GM11168 (cell line): ENCODE measurements around the gene GOLGA6C.
"Not testable (repeated sequence)": the region's sequence is repeated elsewhere in the genome, so short reads cannot be mapped to it uniquely, and the experiment has no call there.

ENCODE experiments used
- in situ Hi-C: fragments of 300-500 bp; cut with MboI; formaldehyde crosslinking; loops from one replicate; pipeline ENCODE4 v1.12.0; 2022; ENCODE audit warnings: low sequenced_read_pairs; ENCODE audit not compliant: unreplicated experiment

GOLGA6C gene

DNA sequence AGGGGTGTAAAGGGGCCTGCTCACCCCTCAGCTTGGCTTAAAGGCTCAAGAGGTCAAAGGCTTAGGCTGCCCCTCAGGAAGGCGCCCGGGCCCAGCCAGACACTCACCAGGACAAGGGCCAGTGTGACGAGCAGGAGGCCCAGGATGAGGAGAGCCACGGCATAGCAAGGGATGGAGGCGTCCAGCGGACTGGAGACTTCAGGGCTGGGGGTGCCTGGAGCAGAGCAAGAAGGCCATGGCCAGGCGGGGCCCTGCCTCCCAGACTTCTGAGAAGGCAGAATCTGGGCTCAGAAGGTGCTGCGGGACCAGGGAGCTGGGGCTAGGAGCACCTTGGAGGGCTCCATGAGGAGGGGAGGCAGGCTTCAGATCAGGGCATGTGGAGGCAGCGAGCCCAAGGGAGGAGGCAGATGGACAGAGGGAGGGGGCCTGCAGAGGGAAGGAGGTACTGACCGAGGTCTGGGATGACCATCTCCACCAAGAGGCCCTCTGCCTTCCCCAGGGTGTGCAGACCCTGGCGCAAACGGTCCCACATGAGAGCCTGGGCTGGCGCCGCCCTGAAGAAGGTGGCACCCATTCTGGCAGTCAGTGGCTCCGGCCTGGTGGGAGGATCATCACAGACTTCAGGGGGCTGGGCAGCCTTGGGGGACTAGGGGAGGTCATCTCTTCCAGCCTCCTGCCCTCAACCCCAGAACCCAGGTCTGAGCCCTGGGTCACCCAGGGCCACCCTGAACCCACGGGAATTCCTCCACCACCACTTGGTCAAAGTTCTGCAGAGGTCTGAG is 32.0 kb upstream of the GOLGA6C start:
- in situ Hi-C loops, result no loop called here

DNA sequence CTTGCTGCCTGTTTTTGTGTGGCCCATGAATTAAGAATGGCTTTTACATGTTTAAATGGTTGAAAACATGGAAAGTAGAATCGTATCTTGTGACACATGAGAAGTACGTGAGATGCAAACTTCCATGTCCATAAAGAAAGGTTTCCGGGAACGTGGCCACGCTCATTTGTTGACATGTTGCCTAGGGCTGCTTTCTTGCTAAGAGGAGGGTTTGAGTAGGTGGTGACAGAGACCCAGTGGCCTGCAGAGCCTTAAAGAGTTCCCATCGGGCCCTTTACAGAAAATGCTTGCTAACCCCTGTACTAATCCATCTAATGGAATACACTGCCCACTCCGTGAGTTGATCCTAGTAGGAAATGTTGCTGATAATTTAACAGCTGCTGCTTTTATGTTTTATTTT is 31.0 kb upstream of the GOLGA6C start:
- in situ Hi-C loops, result not testable (repeated sequence)

DNA sequence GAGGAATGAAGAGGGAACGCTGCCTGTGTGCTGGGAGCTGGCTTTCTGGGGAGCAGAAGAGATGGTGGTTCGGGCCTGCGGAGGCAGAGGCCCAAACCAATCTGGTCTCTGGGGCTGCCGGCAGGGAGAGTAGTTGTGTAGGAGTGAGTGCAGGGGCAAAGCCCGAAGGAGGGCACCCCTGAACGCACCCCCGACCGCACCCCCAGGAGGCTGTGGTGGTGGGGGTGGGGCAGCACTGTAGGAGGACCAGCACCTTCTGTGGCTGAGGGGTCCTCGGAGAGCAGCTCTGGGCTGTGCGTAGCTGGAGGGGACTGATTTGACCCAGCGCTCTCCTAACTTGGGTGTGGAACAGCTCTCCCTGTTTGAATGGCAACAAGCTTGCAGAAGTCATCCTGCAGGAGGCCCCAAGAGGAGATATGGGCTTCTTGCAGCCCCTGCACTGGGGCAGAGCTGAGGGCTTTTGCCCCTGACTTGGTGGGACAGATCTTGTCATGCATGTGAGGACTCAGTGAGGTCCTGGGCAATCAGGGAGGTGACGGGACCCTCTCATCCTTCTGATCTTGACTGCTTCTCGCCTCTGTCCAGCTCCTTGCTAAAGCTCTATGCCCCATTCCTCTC is 30.4 kb upstream of the GOLGA6C start:
- in situ Hi-C loops, result no loop called here

DNA sequence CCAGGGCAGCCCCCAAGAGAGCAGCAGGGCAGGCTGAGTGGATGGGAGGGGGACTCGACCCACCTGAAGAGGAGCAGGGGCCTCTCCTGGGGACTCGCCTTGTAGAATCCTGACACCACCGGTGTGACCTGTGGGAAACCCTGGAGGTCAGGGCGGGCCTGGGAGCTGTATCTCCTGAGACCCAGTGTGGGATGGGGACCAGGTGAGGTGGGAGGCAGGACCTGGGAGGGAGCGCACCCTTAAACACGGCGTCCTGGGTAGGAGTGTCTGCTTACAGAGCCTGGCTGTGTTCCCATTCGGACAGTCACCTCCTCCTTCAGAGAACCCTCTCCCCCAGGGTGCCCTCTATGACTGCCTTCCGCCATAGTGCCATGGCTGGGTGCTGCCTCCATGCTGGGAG is 29.3 kb upstream of the GOLGA6C start:
- in situ Hi-C loops, result no loop called here

DNA sequence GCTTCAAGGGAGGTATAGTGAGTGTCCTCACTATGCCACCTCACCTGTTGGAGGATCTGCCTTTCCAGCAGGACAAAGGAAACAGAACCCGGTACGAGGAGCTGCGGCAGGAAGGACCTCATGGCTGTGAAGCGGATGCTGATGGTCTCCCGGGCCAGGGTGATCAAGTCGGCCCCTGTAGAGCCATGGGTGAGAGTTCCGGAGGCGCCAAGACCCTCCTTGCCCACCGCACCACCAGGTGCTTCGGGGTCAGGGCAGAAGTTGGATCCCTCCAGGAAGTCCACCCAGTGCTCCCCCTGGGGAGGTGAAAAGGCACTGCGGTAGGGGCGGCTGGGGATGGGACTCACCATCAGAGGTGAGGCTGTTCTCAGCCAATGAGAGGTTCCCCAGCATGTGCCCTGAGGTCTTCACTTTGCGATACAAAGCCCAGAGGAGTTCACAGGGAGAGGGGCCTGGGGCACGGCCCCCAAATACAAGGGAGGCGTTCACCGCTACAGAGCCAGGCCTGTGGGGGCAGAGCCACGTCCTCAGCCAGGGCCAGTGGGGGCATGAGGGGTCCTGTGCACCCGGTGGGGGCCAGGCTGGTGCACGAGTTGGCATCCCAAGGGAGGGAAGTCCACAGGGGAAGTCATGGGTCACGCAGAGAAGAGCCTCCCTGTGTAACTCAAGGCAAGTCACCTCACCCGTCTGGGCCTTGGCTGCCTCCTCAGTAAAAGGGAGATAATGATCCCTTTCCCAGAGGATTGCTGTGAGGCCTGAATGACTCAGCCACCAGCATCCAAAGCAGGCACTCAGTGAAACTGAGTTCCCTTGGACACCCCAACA is 28.7 kb upstream of the GOLGA6C start:
- in situ Hi-C loops, result no loop called here

DNA sequence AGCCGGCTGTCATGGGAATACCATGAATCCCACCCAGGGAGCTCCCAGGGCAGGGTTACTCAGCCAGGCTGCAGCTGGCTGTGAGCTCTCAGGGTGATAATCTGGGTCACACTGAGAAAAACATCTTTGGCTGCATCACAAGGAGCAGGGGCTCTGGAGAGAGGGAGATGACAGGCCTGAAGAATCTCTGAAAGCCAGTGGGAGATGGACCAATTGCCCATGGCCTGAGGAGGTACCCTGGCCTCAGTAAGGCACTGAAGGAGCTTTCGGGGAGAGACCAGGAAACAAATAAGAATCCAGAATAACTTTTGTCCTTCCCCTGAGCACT is 28.2 kb upstream of the GOLGA6C start:
- in situ Hi-C loops, result no loop called here

DNA sequence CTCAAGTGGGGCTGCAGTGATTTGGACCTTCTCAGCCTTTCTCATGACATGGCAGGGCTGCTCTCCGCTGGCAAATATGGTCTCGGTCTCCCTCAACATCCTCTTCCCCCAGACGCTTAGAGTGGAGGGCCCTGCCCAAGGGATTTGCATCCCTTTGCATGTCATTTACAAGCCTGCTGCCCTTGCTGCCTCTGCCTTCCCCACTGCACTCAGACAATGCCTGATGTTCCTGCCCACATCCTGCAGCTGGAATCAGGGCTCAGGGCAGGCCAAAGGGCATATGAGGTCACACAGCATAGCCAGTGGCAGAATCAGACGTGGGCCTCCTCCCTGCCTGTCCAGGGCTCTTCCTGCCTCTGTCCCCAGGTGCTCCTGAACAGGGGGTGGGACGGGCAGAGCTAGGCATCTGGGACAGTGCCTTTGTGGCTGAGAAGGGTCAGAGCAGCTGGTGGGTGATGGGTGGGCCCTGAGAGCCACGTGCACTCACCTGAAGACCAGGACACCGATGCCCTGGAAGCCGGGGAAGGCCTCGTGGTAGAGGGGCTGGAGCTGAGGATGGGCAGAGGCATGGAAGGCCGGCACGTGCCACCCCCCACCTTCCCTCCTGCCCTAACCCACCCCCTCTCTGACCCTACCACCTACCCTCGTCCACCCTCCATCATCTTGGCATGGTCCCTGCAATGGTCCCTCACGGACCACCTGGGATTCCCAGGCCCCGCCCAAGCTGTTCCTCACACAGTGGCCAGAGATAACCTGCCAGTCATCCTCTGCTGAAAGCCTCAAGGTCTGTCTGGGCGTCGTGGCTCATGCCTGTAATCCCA is 27.4 kb upstream of the GOLGA6C start:
- in situ Hi-C loops, result no loop called here

DNA sequence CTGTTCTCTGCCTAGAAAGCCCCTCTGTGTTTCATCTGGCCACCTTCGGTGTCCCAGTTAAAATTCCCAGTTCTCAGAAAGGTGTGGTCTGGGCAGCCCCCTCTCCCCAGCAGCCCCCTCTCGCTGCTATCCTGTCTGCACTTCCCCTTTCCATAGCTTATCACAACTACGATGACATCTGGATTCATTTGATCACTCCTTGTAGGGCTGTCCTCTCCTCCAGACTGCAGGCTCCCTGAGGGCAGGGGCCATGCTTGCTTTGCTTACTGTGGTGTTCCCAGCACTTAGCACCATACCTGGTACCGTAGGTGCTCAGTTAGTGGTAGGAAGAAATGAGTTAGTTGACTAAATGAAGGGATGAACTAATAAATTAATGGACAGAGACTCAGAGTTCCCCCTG is 26.3 kb upstream of the GOLGA6C start:
- in situ Hi-C loops, result no loop called here

DNA sequence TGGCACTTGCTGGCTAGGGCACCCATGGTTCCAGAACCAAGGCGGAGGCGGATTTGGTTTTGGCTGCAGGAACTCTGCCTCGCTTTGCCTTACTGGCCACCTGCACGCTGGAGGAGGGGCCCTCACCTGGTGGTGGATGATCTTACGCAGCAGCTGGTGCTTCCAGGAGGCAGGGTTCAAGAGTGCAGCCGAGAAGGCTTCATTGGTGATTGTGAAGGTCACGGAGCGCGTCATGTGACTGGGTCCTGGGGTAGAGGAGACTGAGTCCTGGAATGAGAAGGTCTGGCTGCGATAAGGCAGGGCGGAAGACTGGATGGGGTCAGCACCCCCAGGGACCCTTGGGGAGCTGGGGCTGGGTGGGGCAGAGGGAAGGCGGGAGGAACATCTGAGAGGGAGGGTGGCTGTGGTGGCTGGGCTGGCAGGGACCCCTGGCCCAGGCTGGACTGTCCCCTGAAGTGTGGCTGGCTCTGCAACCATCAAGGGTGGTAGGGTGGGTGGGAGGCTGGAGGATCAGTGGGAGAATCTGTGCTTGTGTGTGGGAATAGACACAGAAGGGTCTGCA is 25.8 kb upstream of the GOLGA6C start:
- in situ Hi-C loops, result no loop called here

DNA sequence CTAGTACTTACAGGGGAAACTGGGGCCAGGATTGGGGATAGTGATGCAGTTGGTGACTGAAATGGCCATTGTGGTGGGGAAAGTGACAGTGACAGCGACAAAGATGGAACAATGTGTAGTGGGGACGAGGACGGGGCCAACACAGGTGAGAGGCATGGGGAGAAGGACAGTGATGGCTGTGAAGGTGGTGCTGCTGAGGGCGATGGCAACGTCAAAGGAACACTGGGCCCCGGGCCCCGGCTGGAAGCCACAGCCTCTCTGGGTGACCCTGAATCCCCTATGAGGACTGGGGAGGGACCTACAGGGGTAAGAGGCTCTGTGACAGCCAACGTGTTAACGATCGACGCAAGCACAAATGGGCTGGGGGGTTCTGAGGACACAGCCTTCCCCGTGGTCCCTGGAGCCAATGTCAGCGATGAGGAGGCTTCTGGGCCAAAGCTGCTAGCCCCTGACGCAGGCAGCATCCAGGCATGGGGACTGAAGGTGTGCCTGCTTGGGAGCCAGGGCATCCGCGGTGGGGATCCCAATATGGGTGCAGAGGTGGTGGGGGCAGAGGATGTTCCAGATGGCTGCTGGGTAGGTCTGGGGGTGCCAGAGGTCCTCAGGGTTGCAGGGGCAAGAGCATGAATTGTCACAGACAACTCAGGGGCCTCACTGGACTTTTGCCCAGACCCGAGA is 25.2 kb upstream of the GOLGA6C start:
- in situ Hi-C loops, result no loop called here

DNA sequence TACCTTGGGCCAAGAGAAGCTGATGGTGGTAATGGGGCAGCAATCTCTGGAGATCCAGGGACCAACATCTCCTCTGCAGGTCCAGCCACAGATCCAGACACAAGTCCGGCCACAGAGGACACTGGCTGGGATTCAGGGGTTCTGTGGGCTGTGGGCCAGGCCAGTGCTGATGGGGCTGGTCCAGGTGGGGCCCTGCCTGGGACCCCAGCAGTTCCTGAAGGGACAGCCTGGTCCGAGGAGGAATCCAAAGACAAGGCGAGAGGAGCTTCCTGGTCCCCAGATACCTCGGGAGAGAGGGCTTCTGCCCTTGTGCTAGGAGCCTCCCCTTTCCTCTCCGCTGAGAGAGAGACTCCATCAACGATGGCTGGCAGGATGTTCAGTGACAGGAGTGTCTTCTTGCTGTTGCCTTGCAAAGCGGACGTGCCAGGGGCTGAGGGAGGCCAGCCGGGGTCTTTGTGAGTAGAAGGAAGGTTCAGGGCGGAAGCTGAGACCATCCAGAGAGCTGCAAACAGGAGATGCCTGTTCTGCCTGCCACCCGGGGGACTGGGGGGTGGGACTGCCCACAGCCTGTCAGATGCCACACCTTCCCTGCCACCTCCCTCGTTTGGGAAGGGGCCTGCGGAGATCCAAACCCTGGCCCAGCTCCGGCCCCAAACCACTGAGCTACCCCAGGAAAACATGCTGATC is 24.5 kb upstream of the GOLGA6C start:
- in situ Hi-C loops, result no loop called here

DNA sequence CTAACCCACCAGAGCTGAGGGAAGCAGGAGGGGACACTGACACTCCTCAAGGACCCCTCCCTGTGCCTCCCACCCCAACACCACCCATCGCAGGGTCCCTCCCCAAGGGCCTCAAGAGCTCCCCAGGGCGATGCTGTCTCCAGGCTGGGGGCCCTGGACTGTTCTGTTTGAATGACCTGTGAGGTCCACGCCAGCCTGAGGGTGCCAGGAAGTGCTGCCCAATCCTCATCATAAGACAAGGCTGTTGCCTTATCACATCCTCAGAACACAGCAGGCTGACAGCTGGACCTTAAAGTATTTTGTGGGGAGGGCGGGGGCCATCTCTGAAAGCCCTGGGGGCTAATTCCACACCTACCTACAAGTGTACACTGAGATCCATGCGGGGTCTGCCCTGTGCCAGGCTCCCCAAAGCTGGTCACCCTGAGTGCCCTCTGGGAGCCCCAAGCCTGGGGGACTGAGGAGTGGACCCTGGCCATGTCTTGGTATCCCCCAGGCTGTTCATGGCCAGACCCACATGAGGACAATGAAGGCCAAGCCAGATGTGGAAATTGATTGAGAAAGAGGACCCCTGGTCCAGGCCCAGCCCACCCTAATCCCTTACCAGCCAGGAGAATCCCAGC is 23.8 kb upstream of the GOLGA6C start:
- in situ Hi-C loops, result no loop called here

DNA sequence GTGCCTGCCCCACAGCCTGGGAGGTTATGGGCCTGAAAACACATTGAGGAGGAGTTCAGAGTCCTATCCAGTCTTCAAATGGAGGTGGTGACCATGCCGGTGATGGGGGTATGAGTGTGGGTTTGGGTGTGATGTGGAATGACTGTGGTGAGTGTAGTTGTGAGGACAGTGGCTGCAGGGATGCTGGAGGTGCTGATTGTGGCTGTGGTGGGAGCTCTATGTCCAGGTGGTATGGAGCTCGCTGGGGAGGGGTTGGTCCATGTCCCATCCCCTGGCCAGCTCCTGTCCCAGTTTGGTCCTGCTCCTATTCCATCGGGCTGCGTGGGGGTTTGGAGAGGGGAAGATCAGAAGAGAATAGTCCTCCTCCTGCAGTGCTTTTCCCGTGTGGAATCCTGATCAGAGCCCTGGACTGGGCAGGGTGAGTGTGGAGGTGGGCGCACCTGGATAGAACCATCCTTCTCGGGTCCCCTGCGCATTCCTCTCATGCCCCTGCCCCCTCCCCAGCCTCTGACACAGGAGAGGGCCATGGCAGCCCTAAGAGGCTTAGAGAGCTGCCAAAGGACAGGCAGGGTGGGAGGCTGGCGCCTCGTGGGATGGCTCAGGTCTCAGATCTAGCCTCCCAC is 23.0 kb upstream of the GOLGA6C start:
- in situ Hi-C loops, result no loop called here

DNA sequence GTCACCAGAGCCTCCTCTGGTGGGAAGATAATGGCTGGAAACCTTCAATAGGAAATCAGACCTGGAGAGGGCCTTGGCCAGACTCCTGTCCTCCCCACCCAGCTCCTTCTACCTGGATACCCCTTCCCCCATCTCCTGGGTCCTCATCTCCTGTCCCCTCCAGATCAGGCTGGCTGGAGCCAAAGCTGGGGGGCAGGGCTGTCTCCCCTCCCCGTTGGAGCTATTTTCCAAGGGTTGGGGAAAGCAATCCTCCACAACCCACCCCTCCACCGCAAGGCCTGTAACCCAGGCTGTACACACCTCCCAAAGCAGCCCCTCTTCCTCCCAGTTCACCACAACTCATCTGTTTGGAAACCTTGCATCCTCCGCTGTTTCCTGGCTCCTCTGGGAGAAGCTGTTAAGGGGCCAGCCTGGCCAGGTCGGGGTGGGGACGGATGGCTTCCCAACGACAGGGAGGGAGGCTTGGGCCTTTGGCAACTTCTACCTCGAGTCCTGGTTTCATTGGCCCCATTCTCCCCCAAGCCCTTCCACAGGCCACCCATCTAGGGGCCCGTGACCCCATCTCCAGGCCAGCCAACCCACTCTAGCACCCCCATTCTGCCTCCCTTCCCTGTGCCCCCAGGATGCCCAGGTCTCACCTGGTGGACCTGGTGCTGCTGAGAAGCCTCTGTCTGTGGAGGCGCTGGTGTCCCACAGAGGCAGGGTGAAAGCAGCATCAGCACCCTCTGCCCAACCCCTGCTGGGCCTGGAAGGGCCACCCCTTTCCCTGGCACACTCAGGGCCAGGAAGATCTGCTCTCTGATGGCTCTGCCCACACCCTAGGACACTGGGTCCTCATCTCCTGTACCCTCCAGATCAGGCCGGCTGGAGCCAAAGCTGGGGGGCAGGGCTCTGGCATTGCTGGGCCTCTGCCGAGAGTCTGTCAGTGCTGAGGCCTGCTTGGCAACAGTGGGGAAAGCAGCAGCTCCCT is 22.1 kb upstream of the GOLGA6C start:
- in situ Hi-C loops, result no loop called here

DNA sequence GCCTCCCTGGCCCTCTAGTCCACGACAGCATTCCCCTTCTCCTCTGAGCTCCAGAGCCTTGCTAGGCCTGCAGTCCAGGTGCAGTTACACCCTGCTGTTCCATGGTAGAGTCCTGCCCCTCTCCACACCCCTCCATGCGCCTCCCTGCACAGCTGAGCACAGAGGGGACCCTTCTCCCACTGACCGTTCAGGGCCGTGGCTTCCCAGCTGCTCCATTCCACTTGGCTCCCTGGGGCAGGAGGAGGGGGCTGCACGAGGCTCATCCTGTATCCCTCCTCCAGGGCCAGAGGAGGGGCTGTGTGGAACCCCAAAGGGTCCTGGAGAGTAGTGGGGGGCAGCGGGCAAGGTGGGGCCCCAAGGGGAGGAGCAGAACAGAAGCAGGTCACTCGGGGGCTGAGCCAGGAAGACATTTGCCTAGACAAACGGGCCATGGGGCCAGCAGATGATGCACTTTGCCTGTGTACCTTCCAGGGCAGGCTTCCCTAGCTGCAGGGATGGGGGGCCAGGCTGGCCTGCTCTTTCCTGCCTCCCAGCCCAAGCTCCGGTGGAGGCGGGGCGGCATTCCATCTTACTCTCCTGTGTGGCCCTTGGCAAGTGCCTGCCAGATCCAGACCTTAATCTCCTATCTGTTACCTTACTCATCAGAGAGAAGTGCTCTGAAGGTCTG is 20.7 kb upstream of the GOLGA6C start:
- in situ Hi-C loops, result no loop called here

DNA sequence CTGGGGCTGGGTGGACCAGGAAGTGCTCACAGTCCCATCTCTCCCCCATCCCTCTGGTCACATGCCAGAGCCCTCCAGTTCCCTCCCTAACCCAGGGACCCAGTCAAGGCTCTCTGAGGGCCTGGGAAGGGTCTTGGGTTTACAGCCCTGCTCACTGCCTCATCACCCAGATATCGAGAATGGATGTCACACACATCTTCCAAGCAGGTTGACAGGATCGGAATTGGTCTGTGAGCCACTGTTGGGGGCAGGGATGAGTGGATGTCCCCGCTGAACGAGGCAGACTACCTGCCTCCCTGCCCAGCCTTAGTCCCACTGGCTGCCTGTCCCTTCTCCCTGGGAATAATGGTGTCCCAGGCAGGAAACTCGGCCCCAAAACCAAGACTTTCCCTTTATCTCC is 20.0 kb upstream of the GOLGA6C start:
- in situ Hi-C loops, result no loop called here

DNA sequence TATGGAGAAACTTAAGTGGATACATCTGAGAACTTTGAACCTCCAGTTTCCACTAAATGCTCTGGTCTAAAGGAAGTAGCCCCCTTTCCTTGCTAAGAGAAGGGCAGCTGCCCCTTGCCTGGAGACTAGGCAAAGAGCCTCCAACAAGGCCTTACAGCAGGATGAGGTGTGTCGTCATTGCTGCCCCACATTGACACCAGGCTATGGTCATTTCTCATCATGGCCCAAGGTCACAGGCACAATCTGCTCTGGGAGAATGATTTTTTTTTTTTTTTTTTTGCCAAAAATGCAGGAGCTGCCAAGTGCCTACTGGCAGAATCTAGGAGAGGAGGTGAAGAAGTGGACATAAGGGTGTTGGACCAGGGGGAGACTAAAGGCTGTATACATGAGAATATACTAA is 12.4 kb upstream of the GOLGA6C start:
- in situ Hi-C loops, result not testable (repeated sequence)
